ENCODE data around the gene SLC27A4. TPM values are rescaled to one million over a fixed set of nuclear protein-coding genes. Genes with fewer than 3 reads are reported as not detected.
A peak's percentile ranks its signal among the peaks of the same experiment; 100 is the strongest.

SLC27A4 gene
- total RNA-seq, 1 donor from 2014 or later: 9.4 TPM

GRCh38 chr9:128358861-128359260, 18.5 kb downstream of the SLC27A4 start:
- Histone ChIP-seq H3K27me3 (ENCODE audit: control insufficient read depth in 3 of 3, insufficient read depth in 3 of 3, low read length in 3 of 3) (no peaks in the 10 kb centered on the region), H3K4me3 (ENCODE audit: low read length in 3 of 3) (no peak overlapping the region), H3K9ac (ENCODE audit: low read depth in 1 of 3, low read length in 3 of 3) (no peak overlapping the region), H3K36me3 (ENCODE audit: control insufficient read depth in 3 of 3, insufficient read depth in 3 of 3, low read length in 3 of 3) (peaks cover 15 to 20% (median 18%) of the 10 kb centered on the region in 3 donors), H3K4me1 (ENCODE audit: control insufficient read depth in 3 of 3, insufficient read depth in 3 of 3, low read length in 3 of 3) (peaks cover 10 to 14% (median 11%) of the 10 kb centered on the region in 3 donors), H3K27ac (ENCODE audit: low read depth, low read length) (no peak overlapping the region), H3K9me3 (ENCODE audit: control insufficient read depth in 3 of 3, low read length in 3 of 3) (no peaks in the 10 kb centered on the region)

- Histone ChIP-seq H3K9ac (ENCODE audit: low read depth in 1 of 3, low read length in 3 of 3) (no peak overlapping the region), H3K27ac (ENCODE audit: low read depth, low read length) (no peak overlapping the region), H3K9me3 (ENCODE audit: control insufficient read depth in 3 of 3, low read length in 3 of 3) (no peaks in the 10 kb centered on the region), H3K36me3 (ENCODE audit: control insufficient read depth in 3 of 3, insufficient read depth in 3 of 3, low read length in 3 of 3) (peaks cover 5 to 10% (median 5%) of the 10 kb centered on the region in 3 donors), H3K4me3 (ENCODE audit: low read length in 3 of 3) (no peak overlapping the region), H3K27me3 (ENCODE audit: control insufficient read depth in 3 of 3, insufficient read depth in 3 of 3, low read length in 3 of 3) (peaks cover 0 to 7% (median 4%) of the 10 kb centered on the region in 3 donors), H3K4me1 (ENCODE audit: control insufficient read depth in 3 of 3, insufficient read depth in 3 of 3, low read length in 3 of 3) (peaks cover 18 to 22% (median 19%) of the 10 kb centered on the region in 3 donors)
Observed at GRCh38 chr9:128360826-128361225, 20.5 kb downstream of the SLC27A4 start.

- Histone ChIP-seq H3K9me3 (ENCODE audit: control insufficient read depth in 3 of 3, low read length in 3 of 3) (no peaks in the 10 kb centered on the region), H3K27me3 (ENCODE audit: control insufficient read depth in 3 of 3, insufficient read depth in 3 of 3, low read length in 3 of 3) (peaks cover 0 to 8% (median 4%) of the 10 kb centered on the region in 3 donors), H3K4me1 (ENCODE audit: control insufficient read depth in 3 of 3, insufficient read depth in 3 of 3, low read length in 3 of 3) (peaks cover 18 to 22% (median 19%) of the 10 kb centered on the region in 3 donors), H3K4me3 (ENCODE audit: low read length in 3 of 3) (peak overlapping the region; percentile 79 to 80 (median 79)), H3K36me3 (ENCODE audit: control insufficient read depth in 3 of 3, insufficient read depth in 3 of 3, low read length in 3 of 3) (peaks cover 2 to 7% (median 4%) of the 10 kb centered on the region in 3 donors), H3K27ac (ENCODE audit: low read depth, low read length) (peak overlapping the region; percentile 25), H3K9ac (ENCODE audit: low read depth in 1 of 3, low read length in 3 of 3) (peak overlapping the region; percentile 63 to 81 (median 69))
Observed at GRCh38 chr9:128361296-128361985, 21.1 kb downstream of the SLC27A4 start.

GRCh38 chr9:128361986-128362646, 21.8 kb downstream of the SLC27A4 start:
- Histone ChIP-seq H3K27me3 (ENCODE audit: control insufficient read depth in 3 of 3, insufficient read depth in 3 of 3, low read length in 3 of 3) (peaks cover 0 to 8% (median 4%) of the 10 kb centered on the region in 3 donors), H3K36me3 (ENCODE audit: control insufficient read depth in 3 of 3, insufficient read depth in 3 of 3, low read length in 3 of 3) (peaks cover 2 to 7% (median 4%) of the 10 kb centered on the region in 3 donors), H3K9ac (ENCODE audit: low read depth in 1 of 3, low read length in 3 of 3) (peak overlapping the region; percentile 63 to 81 (median 69)), H3K4me1 (ENCODE audit: control insufficient read depth in 3 of 3, insufficient read depth in 3 of 3, low read length in 3 of 3) (peaks cover 18 to 22% (median 19%) of the 10 kb centered on the region in 3 donors), H3K9me3 (ENCODE audit: control insufficient read depth in 3 of 3, low read length in 3 of 3) (no peaks in the 10 kb centered on the region), H3K4me3 (ENCODE audit: low read length in 3 of 3) (peak overlapping the region; percentile 79 to 80 (median 79)), H3K27ac (ENCODE audit: low read depth, low read length) (peak overlapping the region; percentile 25)

- peaks cover 0 to 4% (median under 1%) of the 10 kb centered on the region in 3 donors for H3K36me3 ChIP-seq (ENCODE audit: control insufficient read depth in 3 of 3, insufficient read depth in 3 of 3, low read length in 3 of 3)
- H3K27ac ChIP-seq (ENCODE audit: low read depth, low read length): no peak overlapping the region
- no peak overlapping the region for H3K9ac ChIP-seq (ENCODE audit: low read depth in 1 of 3, low read length in 3 of 3)
- H3K4me3 ChIP-seq (ENCODE audit: low read length in 3 of 3): no peak overlapping the region
- H3K4me1 ChIP-seq (ENCODE audit: control insufficient read depth in 3 of 3, insufficient read depth in 3 of 3, low read length in 3 of 3): peaks cover 18 to 22% (median 19%) of the 10 kb centered on the region in 3 donors
- no peaks in the 10 kb centered on the region for H3K9me3 ChIP-seq (ENCODE audit: control insufficient read depth in 3 of 3, low read length in 3 of 3)
- peaks cover 0 to 8% (median 4%) of the 10 kb centered on the region in 3 donors for H3K27me3 ChIP-seq (ENCODE audit: control insufficient read depth in 3 of 3, insufficient read depth in 3 of 3, low read length in 3 of 3)
Observed at GRCh38 chr9:128362774-128363173, 22.4 kb downstream of the SLC27A4 start.

- H3K27me3 ChIP-seq (ENCODE audit: control insufficient read depth in 3 of 3, insufficient read depth in 3 of 3, low read length in 3 of 3): peaks cover 0 to 8% (median 4%) of the 10 kb centered on the region in 3 donors
- peaks cover 22 to 27% (median 23%) of the 10 kb centered on the region in 3 donors for H3K4me1 ChIP-seq (ENCODE audit: control insufficient read depth in 3 of 3, insufficient read depth in 3 of 3, low read length in 3 of 3)
- no peaks in the 10 kb centered on the region for H3K9me3 ChIP-seq (ENCODE audit: control insufficient read depth in 3 of 3, low read length in 3 of 3)
- peak overlapping the region in 1 of 3 donors; percentile 72 for H3K9ac ChIP-seq (ENCODE audit: low read depth in 1 of 3, low read length in 3 of 3)
- H3K27ac ChIP-seq (ENCODE audit: low read depth, low read length): no peak overlapping the region
- H3K4me3 ChIP-seq (ENCODE audit: low read length in 3 of 3): no peak overlapping the region
- H3K36me3 ChIP-seq (ENCODE audit: control insufficient read depth in 3 of 3, insufficient read depth in 3 of 3, low read length in 3 of 3): no peaks in the 10 kb centered on the region
Observed at GRCh38 chr9:128365525-128365924, 25.2 kb downstream of the SLC27A4 start.

- Histone ChIP-seq H3K4me1 (ENCODE audit: control insufficient read depth in 3 of 3, insufficient read depth in 3 of 3, low read length in 3 of 3) (peaks cover 20 to 31% (median 25%) of the 10 kb centered on the region in 3 donors), H3K9me3 (ENCODE audit: control insufficient read depth in 3 of 3, low read length in 3 of 3) (no peaks in the 10 kb centered on the region), H3K27ac (ENCODE audit: low read depth, low read length) (no peak overlapping the region), H3K36me3 (ENCODE audit: control insufficient read depth in 3 of 3, insufficient read depth in 3 of 3, low read length in 3 of 3) (peaks cover 2 to 9% (median 5%) of the 10 kb centered on the region in 3 donors), H3K9ac (ENCODE audit: low read depth in 1 of 3, low read length in 3 of 3) (no peak overlapping the region), H3K27me3 (ENCODE audit: control insufficient read depth in 3 of 3, insufficient read depth in 3 of 3, low read length in 3 of 3) (peaks cover 0 to 8% (median 4%) of the 10 kb centered on the region in 3 donors), H3K4me3 (ENCODE audit: low read length in 3 of 3) (no peak overlapping the region)
Observed at GRCh38 chr9:128369024-128369706, 28.8 kb downstream of the SLC27A4 start.

GRCh38 chr9:128370367-128370751, 30.0 kb downstream of the SLC27A4 start:
- peak overlapping the region; percentile 87 to 98 (median 97) for H3K9ac ChIP-seq (ENCODE audit: low read depth in 1 of 3, low read length in 3 of 3)
- no peaks in the 10 kb centered on the region for H3K9me3 ChIP-seq (ENCODE audit: control insufficient read depth in 3 of 3, low read length in 3 of 3)
- H3K4me1 ChIP-seq (ENCODE audit: control insufficient read depth in 3 of 3, insufficient read depth in 3 of 3, low read length in 3 of 3): peaks cover 16 to 26% (median 17%) of the 10 kb centered on the region in 3 donors
- peaks cover 0 to 5% (median 3%) of the 10 kb centered on the region in 3 donors for H3K27me3 ChIP-seq (ENCODE audit: control insufficient read depth in 3 of 3, insufficient read depth in 3 of 3, low read length in 3 of 3)
- peaks cover 5 to 9% (median 9%) of the 10 kb centered on the region in 3 donors for H3K36me3 ChIP-seq (ENCODE audit: control insufficient read depth in 3 of 3, insufficient read depth in 3 of 3, low read length in 3 of 3)
- peak overlapping the region; percentile 92 for H3K27ac ChIP-seq (ENCODE audit: low read depth, low read length)
- peak overlapping the region; percentile 91 to 100 (median 100) for H3K4me3 ChIP-seq (ENCODE audit: low read length in 3 of 3)

GRCh38 chr9:128370752-128371629, 30.7 kb downstream of the SLC27A4 start, which contains the start of gene URM1:
Gene URM1 (plus strand): TSS chr9:128371374. CDS start chr9:128371381, 7 bp downstream.
- H3K27me3 ChIP-seq (ENCODE audit: control insufficient read depth in 3 of 3, insufficient read depth in 3 of 3, low read length in 3 of 3): no peaks in the 10 kb centered on the region
- H3K9ac ChIP-seq (ENCODE audit: low read depth in 1 of 3, low read length in 3 of 3): peak within 1 kb of the TSS; percentile 87 to 99 (median 97)
- peaks cover 13 to 23% (median 16%) of the 10 kb centered on the region in 3 donors for H3K4me1 ChIP-seq (ENCODE audit: control insufficient read depth in 3 of 3, insufficient read depth in 3 of 3, low read length in 3 of 3)
- H3K9me3 ChIP-seq (ENCODE audit: control insufficient read depth in 3 of 3, low read length in 3 of 3): no peaks in the 10 kb centered on the region
- H3K36me3 ChIP-seq (ENCODE audit: control insufficient read depth in 3 of 3, insufficient read depth in 3 of 3, low read length in 3 of 3): peaks cover 7 to 9% (median 9%) of the 10 kb centered on the region in 3 donors
- peak within 1 kb of the TSS; percentile 92 for H3K27ac ChIP-seq (ENCODE audit: low read depth, low read length)
- peak within 1 kb of the TSS; percentile 100 for H3K4me3 ChIP-seq (ENCODE audit: low read length in 3 of 3)

Data from skeletal muscle tissue (tissue), 4 donors.